NCI-H187 treated with DMSO at 0.1 percent for 48 hours (cell line): ENCODE measurements around the gene LRRC46.

Experiments used
- DNase-seq: peaks from one replicate; lab custom pipeline; 2025; lab: John Stamatoyannopoulos, UW

The LRRC46 gene

DNA sequence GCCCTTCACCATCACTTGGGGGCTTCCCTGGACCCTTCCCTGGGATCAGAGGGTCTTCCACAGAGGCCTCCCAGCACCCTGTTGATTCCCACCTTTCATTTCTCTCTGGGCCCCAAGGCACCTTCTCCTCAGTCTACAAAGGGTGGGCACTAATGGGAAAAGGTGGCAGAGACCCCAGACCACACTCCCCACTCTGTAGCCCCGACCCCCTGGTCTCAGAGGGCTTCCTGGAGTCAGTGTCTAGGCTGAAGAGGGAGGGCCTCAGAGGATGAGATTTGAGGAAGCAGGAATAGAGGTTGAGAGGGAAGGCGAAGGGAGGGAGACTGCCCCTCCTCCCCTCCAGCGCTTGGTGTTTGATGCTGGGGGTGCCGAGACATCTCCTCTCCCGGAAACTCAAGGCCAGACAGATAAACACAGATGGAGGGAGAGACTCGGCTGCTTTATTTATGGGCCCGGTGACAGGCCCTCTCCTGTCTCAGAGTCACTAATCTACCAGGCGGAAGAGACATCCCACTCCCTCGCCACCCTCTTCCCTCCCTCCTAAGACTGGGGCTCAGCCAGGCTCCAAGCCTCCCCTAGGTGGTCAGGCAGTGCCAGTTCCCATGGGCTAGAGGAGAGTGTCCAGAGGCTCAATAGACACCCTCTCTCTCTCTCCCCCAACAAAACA is 46.0 kb downstream of the LRRC46 start:
- DNase-seq = no peak

GRCh38 chr17:47878203-47879027 is 46.9 kb downstream of the LRRC46 start:
- no peak for DNase-seq

DNA sequence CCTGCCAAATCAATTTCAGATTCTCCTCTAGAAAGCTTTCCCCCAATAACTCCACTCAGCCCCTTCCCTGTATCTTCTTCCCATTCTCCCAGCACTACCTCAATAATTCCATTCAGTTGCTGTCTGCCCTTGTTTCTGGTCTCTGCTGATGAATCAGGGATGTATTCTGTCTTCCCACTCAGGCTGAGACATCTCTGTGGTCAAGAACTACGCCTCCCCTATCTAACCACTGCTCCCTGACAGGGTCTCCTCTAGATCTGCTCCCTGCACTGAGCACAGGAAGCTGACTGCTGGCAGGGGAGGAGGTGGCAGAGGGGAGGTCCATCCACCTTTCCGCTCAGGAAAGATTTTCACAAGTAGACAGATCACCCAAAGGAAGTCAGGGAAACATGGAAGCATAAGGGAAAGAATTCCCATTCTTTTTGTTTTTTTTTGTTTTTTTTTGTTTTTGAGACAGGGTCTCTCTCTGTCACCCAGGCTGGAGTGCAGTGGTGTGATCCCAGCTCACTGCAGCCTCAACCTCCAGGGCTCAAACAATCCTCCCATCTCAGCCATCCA is 47.6 kb downstream of the LRRC46 start:
- no peak for DNase-seq

DNA sequence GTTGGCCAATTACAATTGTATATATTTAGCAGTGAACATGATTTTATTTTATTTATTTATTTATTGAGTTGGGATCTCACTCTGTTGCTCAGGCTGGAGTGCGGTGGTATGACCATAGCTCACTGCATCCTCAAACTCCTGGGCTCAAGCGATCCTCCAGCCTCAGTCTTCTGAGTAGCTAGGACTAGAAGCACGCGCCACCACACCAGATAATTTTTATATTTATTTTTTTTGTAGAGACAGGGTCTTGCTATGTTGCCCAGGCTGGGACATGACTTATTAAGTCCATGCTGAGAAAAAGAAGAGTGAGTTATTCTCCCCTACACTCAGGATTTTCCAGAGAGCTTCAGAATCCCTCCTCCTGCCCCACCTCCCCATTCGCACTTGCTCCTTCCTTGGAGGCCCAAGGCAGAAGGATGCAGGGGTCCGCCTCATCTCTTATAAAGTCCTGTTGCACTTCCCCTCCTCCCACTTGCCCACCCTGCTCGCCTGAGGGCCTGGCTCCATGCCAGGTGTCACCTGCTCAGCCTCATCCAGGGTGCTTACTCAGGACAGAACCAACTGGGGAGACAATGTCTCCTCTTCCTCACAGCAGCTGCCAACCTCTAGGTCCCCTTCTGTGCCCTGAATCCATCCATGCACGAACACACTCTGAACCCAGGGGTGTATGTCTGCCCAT is 48.4 kb downstream of the LRRC46 start:
- no peak for DNase-seq

- DNase-seq = no peak
These were observed 50.8 kb downstream of the LRRC46 start for GRCh38 chr17:47882247-47882646.

GRCh38 chr17:47882695-47883588 is 51.5 kb downstream of the LRRC46 start:
- DNase-seq = no peak

- DNase-seq = no peak
These were observed 52.3 kb downstream of the LRRC46 start for GRCh38 chr17:47883589-47884426.

GRCh38 chr17:47884427-47884740 is 52.9 kb downstream of the LRRC46 start:
- no peak for DNase-seq

DNA sequence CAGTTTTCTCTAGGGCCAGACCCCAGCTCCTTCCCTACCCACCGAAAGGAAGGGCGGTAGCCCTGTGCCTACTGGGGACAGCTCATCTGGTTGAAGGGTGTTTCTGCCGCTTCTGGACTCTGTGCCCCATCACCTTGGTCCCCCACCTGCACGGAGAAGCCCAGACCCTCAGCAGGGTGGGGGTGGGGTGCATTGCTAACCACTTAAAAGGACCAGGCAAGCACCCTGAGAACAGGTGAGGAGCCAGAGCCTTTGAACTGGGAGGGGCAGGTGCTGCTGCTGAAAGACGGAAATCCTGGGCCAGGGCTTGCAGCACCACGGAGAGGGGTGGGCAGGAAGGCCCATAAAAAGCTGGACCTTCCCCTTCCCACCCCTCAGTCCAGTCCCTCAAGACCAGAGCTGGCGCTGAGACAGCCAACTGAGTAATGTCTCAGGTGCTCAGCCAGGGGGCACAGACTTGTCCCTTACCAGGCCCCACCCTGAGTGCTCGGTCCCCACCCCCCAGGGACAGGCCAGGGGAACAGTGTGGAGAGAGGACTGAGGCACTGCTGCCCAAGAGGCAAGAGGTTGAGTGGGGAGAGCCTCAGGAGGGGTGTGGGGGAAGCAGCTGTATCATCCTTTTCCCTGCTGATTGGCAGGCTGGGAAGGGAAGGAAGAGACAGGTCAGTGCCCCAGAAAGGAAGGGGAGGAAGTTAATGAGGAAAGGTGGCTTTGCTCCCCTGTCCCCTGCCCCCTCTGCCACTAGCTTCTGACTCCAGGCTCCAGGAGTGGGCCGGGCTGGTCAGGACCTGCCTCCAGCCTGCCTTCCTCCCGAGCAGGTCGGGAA is 53.6 kb downstream of the LRRC46 start:
- DNase-seq = no peak
